Superior temporal gyrus (tissue), 1 donor: Measurements from ENCODE around the gene REEP5.
"Not testable (repeated sequence)": the region's sequence is repeated elsewhere in the genome, so short reads cannot be mapped to it uniquely, and the experiment has no call there.

Source experiments
- DNase-seq: peaks from one replicate; pipeline ENCODE4 v3.0.0-alpha.2; 2016; ENCODE audit errors: extremely low spot score

REEP5 gene

DNA sequence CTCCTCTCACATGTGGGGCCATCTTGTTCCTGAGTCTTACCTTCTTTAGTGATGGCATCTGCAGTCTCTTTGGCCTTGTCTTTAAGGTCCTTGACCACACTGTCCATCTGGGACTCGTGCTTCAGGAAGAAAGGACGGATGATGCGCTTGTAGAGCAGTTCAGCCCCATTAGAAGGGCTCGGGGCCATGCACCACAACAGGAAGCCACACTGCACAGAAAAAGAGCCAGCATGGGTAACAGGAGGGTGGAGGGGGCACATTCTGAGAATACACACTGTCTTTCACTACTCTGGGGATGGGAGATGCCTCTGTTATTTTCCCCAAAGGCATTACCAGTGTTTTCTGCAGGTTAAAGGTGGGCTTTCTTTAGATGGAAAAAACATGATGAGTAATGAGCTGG lies 35.1 kb downstream of the REEP5 start:
- no peak for DNase-seq

DNA sequence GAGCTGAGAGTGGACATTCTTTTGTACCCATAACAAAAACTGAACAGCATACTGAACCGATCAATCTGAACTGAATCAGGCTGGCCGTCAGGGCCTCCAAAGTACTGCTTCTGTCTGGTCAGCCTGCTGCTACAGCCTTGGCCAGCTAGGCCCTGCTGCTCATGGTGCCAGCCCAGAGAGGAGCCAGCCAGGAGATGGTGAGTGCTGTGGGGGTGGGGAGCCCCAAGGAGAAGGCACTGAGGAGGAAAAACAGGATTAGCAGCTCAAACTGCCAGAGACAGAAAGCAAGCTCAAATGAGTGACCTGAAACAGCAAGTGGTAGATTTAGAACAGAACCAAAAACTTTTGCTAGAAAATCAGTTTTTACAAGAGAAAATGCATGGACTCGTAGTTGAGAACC lies 37.0 kb downstream of the REEP5 start:
- no peak for DNase-seq

DNA sequence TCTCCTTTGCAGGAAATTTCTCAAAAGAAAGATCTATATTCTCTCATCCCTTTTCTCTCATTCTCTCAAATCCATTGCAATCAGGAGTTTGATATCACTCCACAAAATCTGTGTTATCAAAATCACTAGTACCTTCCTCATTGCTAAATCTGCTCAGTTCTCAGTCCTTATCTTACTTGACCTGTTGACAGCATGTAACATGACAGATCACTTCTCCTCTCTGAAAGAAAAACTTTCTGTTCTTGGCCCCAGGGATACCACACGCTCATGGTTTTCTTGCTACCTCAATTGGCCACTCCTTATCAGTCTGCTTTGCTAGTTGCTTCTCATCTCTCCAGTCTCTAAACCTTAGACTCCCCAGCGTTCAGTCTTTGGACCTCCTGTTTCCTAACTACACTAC lies 38.8 kb downstream of the REEP5 start:
- DNase-seq: no peak

DNA sequence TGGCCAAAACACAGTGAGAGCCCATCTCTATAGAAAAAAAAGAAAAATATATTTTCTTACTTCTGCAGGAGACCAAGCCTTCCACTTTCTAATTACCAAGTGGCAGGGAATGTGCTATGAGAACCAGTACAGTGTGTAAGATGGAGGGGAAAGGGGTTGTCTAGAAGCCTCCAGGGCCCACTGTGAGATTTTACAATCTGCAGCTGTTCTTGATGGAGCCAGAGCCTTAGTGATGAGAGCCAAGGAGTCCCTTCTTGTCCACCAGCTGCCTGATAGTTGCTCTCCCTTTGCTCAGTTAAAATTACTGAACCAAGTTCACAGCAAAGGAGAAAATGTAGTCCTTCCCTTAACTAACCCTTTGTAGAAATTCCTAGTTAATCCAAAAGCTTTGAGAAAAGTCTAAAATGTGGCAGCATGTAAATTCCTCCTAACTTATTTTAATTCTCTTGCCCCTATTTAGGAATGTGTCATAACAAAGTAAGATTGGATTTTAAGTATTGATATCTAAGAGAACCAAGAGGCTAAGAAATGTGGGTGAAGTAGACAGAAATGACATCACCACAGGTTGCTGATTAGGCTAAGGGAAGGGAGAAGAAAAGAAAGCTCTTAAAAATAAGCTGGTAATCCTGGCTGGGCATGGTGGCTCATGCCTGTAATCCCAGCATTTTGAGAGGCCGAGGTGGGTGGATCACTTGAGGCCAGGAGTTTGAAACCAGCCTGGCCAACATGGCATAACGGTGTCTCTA lies 41.6 kb downstream of the REEP5 start:
- no peak for DNase-seq

GRCh38 chr5:112878760-112879159 lies 43.3 kb downstream of the REEP5 start:
- no peak for DNase-seq

GRCh38 chr5:112878101-112878500 lies 43.9 kb downstream of the REEP5 start:
- no peak for DNase-seq

DNA sequence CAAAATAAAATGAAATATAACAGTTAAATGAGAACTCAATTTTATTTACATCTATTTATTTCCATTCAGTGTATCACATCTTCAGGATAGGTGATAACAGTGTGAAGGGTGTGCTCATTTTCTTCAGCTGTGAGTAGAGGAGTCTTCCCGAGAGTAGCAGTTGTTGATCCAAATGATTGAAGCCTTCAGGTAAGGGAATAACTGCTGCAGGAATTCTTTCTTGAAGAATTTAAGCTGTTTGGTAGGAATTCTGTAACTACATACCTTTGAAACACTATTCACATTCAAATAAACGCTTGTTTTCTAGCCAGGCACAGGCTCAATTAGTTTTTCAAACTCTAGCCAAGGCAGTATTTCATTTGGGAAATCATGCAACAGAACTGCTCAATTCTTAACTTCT lies 45.7 kb downstream of the REEP5 start:
- DNase-seq: no peak

- DNase-seq: no peak
These were observed 51.1 kb downstream of the REEP5 start for GRCh38 chr5:112870966-112871365.

DNA sequence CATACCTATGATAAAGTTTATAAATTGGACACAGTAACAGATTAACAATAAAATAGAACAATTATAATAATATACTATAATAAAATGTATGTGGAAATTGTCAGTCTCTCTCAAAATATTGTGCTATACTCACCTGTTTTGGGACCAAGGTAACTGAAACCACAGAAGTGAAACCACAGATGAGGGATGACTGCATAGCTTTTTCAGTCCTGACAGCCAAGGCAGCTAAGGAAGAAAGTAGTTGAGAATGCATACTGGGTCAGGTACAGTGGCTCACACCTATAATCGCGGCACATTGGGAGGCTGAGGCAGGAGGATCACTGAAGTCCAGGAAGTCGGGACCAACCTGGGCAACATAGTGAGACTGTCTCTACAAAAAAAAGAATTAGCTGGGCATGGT lies 52.1 kb downstream of the REEP5 start:
- no peak for DNase-seq

- DNase-seq: peak; percentile 50
These were observed 54.6 kb downstream of the REEP5 start for GRCh38 chr5:112867411-112867810.

DNA sequence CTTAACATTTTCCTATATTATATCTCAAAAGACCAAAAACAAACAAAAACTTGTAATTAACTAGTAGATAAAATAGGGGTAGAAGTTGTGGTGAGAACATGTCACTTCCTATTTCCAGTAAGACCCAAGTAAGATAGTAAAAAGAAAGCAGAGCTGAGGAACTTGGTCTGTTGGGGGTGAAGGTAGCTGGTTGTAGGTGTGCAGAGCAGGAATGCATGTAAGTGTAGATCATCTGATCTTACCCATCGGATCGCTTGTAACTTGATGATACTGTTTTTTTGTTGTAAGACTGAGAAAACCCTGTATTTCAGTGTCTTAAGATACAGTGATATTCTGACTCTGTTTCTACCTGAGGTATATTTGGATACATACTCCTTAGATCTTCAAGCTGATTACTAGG lies 55.3 kb downstream of the REEP5 start:
- DNase-seq: no peak

DNA sequence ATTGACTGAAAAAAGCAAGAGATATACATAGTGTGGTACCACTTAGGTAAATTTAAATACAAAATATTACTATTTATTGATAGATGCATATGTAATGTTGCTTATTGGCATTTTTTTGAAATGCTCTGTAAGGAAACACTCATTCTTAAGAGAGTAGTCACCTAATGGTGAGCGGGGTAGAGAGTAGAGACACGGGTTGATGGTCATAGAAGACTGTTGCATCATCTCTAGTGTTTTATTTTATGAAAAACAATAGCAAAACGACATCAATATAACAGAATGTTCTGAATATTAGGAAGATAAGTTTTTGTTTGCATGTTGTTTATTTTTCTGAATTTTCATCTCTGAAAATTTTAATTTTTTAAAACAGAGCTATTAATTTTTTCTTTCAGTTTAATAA lies 56.9 kb downstream of the REEP5 start:
- no peak for DNase-seq

DNA sequence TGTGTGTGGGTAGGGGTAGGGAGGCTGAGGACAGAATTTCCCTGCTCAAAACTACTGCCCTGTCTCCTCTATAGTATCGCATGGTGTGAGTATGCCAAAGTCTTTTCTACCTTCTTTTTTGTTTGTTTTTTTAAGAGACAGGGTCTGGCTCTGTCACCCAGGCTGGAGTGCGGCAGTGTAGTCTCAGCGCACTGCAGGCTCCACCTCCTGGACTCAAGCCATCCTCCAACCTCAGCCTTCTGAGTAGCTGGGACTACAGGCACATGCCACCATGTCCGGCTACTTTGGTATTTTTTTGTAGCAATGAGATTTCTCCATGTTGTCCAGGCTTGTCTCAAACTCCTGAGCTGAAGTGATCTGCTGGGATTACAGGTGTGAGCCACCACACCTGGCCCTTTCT lies 58.5 kb downstream of the REEP5 start:
- no peak for DNase-seq

DNA sequence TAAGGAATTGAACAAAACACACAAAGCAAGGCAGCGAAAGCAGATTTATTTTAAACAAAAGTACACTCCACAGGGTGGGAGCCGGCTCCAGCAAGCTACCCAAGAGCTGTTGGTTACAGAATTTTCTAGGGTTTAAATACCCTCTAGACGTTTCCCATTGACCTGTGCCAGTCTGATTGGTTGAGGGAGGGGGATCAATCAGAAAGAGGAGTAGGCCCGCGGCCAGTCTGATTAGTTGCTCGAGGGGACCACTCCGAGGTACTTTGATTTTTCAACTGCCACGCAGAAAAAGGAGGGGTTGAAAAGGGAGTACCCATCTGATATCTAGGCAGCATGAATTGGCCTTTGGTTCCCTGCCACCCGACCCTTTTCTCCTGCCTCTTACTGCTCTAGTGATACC lies 59.9 kb downstream of the REEP5 start:
- no peak for DNase-seq

GRCh38 chr5:112861638-112861985 lies 60.4 kb downstream of the REEP5 start:
- no peak for DNase-seq

DNA sequence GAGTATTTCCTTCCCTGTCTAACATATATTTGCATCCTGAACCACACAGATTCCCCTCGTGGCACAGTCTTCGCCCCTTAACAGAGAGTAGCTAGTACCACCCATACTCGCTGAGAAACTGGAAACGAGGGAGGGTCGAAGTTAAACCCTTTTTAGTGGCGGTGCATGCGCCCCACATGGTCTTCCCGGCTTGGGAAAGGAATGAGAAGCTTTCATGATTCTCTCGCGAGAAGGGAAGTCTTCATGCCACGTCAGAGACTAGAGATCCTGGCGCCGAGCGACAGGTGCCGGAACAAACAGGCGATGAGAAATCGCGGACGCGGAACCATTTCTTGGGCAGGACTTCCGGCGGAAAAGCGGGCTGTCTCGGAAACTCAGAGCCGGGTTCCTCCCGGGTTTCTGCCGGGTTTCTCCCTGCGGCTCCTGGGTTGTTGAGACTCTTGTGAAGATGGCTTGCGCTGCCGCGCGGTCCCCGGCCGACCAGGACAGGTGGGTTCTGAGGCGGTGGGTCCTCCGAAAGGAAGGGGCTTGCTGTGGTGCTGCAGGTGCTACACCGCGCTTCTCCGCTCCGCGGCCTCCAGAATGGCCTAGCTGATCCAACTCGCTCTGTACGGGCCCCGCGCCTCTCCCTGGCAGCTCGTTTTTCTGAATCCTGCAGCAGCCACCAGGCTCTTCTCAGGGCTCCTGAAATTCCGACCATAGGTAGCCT lies 60.9 kb downstream of the REEP5 start, which contains the start of gene SRP19:
TSS of gene SRP19 (plus strand) at position 359 of the 709 bp plus-strand sequence. CDS start at position 449, 90 bp downstream.
- DNase-seq: peak; percentile 98

GRCh38 chr5:112860571-112860928 lies 61.5 kb downstream of the REEP5 start:
- not testable (repeated sequence) for DNase-seq

- no peak for DNase-seq
These were observed 64.2 kb downstream of the REEP5 start for GRCh38 chr5:112857866-112858265.

DNA sequence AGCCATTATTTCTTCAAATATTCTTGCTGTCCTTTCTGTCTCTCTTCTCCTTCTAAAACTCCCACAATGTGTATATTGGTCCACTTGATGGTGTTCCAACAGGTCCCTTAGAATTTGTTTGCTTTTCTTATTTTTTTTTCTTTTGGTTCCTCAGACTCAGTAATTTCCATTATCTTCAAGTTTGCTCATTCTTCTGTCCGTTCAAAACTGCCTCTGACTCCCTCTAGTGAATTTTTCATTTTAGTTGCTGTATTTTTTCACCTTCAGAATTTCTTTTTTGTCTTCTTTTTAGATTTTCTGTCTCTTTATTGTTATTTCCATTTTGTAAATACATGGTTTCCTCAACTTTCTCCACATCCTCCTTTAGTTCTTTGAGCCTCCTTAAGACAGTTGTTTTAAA lies 67.4 kb downstream of the REEP5 start:
- no peak for DNase-seq

DNA sequence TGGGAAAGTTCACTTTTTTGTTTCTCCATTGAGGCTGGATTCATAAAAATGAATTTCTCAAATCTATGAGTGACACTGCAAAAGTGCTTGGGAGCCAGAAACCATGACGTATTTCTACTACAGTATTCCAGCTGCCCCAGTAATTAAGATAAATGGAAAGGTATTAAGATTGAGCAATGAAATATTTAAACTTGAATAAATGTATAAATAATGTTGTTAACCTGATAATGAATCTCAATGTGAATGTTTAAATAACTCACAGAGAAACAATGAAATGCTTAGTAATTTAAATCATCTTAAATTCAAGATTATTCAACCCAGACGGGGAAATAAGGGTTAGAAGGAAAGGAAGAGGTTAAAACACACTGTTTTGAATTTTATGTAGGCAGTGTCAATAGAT lies 72.1 kb downstream of the REEP5 start:
- DNase-seq: no peak

DNA sequence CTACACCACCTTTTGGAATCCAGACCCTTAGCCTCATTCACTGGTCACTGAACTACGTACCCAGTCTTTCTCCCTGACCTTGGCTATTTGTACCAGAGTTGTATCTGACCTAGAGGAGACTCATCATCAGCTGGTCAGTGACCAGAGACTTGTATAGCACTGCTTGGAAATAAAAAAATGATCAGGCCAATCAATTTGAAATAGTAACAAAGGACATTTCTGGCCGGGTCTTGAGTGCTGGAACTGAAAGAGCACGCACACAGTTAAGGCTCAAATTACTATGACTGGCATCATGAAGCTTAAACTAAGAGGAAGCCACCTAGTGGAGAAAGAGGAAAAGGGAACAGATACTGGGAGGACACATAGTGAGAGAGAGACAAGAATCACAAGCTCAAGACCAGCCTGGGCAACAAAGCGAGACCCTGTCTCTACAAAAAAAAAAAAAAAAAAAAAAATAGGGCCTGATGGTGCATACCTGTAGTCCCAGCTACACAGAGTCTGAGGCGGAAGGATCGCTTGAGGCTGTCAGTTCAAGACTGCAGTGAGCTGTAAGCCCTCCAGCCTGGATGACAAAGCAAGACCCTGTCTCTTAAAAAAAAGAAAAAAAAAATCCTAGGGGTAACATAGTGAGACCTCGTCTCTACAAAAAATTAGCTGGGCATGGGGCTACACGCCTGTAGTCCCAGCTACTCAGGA lies 73.8 kb downstream of the REEP5 start:
- peak; percentile 82 for DNase-seq

DNA sequence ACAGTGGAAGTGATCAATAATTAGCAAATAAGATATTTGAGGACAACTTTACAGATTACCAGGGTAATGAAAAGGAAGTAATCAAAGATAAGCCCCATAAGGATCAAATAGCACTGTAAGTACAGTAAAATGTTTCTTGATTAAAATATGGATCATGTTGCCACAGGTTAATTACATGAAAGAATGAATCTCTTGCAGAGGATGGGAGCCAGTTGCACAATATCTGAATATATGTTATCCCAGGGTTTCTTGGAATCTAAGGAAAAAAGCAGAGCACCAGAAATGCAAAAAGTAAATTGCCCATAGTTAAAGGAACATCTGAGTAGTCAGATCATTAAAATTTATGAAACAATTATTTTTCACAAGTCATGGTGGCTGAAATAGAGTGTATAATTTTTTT lies 74.7 kb downstream of the REEP5 start:
- DNase-seq: no peak

- DNase-seq: no peak
These were observed 75.5 kb downstream of the REEP5 start for GRCh38 chr5:112846556-112846955.
